K562 (cell line): ENCODE data around the gene RBP3.
A peak's percentile ranks its signal among the peaks of the same experiment; 100 is the strongest.

Source experiments
- ARID2 ChIP-seq: fragments of 450-650 bp; IDR thresholded peaks from 2 replicates; pipeline ENCODE4 v1.6.1; 2017; ENCODE audit warnings: antibody characterized with exemption, mild to moderate bottlenecking
- BCL6 ChIP-seq: fragments of 250-450 bp; sonication (Bioruptor Pico); IDR thresholded peaks from 2 replicates; pipeline ENCODE4 v1.4.0; 2020
- FOSL1 ChIP-seq: fragments of 200-800 bp; sonication (Bioruptor generic); conservative IDR thresholded peaks from 2 replicates; pipeline ENCODE4 v1.6.1; 2016; ENCODE audit warnings: missing genetic modification characterization, missing compliant biosample characterization
- FOXK1 ChIP-seq: sonication (generic); formaldehyde crosslinking; IDR thresholded peaks from 2 replicates; pipeline ENCODE4 v1.8.0; 2022; ENCODE audit warnings: missing genetic modification reagents, mild to moderate bottlenecking, borderline replicate concordance
- L3MBTL2 ChIP-seq: fragments of 450-650 bp; IDR thresholded peaks from 2 replicates; pipeline ENCODE4 v1.6.1; 2016; ENCODE audit warnings: mild to moderate bottlenecking, moderate library complexity
- POLR2A ChIP-seq: fragments of 450-650 bp; conservative IDR thresholded peaks from 2 replicates; pipeline ENCODE4 v1.6.1; 2016
- TF ChIP-seq, protein P1 (sequence below), 3 experiments: IDR thresholded peaks in 2 of 3; conservative IDR thresholded peaks in 1 of 3; 2 replicates each; pipeline ENCODE4 v1.5.1; 2011 to 2012; ENCODE audit warnings: low read length in 3 of 3, mild to moderate bottlenecking in 3 of 3, control low read depth in 2 of 3, improper control_type of control experiment in 1 of 3, inconsistent platforms in 1 of 3, low read depth in 1 of 3, mixed read lengths in 1 of 3, moderate library complexity in 1 of 3; ENCODE audit not compliant: insufficient read depth in 2 of 3

DNA sequence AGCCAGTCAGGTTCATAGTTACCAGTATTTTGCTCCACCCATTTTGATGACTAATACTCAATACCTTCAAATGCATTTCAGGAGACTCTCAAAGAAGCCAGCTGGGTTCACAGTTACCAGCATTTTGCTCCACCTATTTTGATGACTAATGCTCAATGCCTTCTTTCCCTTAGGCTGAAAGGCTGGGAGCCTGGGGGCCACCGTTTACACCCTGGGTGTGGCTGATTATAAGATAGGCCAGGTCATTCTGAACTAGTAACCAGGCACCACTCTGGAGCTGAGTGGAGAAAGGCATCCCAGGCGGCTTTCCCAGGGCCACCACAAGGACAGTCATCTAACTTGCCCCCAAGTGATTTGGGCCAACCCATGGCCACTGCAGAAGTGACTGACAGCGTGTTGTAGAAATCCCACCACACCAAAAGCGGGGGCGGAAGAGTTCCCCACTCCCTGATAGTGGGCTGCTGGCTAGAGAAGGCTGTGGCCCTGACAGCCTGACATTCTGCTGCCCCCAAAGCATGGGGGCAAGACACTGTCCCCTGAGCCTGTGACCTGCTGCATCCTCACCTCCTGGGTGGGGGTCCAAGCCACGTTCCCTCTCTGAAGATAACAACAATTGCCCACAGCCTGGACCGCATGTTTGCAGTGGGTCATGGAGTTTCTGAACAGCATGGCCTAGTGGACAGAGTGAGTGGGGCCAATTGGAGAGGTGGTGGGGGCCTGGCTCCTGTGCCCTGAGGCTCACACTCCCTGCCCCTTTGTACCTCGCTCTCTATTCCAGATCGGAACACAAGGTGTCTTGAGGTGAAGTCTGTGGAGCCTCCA, 58.9 kb downstream of the RBP3 start:
- TF ChIP-seq FOXK1 (CRISPR knock-in tag): no peak
- peak; percentile 34; the same call in 1 of the 2 replicates for TF ChIP-seq L3MBTL2
- TF ChIP-seq, protein P1, sequence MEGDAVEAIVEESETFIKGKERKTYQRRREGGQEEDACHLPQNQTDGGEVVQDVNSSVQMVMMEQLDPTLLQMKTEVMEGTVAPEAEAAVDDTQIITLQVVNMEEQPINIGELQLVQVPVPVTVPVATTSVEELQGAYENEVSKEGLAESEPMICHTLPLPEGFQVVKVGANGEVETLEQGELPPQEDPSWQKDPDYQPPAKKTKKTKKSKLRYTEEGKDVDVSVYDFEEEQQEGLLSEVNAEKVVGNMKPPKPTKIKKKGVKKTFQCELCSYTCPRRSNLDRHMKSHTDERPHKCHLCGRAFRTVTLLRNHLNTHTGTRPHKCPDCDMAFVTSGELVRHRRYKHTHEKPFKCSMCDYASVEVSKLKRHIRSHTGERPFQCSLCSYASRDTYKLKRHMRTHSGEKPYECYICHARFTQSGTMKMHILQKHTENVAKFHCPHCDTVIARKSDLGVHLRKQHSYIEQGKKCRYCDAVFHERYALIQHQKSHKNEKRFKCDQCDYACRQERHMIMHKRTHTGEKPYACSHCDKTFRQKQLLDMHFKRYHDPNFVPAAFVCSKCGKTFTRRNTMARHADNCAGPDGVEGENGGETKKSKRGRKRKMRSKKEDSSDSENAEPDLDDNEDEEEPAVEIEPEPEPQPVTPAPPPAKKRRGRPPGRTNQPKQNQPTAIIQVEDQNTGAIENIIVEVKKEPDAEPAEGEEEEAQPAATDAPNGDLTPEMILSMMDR (IDR thresholded peaks at IDR 0.05 in 2 of 3, conservative IDR thresholded peaks at IDR 0.05 in 1 of 3; ENCODE audit: insufficient read depth in 2 of 3, low read depth in 1 of 3, low read length in 3 of 3): peak; percentile 15 to 37 (median 16); a peak in 3 of 6 replicates
- no peak for TF ChIP-seq POLR2A
- TF ChIP-seq BCL6 (CRISPR knock-in tag): no peak
- TF ChIP-seq FOSL1: peak; percentile 97
- TF ChIP-seq ARID2: no peak
